Measurements from ENCODE around the gene DACT3. TPM values are rescaled to one million over a fixed set of nuclear protein-coding genes. Genes with fewer than 3 reads are reported as not detected.
"Not testable (repeated sequence)": the region's sequence is repeated elsewhere in the genome, so short reads cannot be mapped to it uniquely, and the experiment has no call there.

DACT3 gene
- total RNA-seq, 1 donor from 2014 or later: 0.34 TPM

DNA sequence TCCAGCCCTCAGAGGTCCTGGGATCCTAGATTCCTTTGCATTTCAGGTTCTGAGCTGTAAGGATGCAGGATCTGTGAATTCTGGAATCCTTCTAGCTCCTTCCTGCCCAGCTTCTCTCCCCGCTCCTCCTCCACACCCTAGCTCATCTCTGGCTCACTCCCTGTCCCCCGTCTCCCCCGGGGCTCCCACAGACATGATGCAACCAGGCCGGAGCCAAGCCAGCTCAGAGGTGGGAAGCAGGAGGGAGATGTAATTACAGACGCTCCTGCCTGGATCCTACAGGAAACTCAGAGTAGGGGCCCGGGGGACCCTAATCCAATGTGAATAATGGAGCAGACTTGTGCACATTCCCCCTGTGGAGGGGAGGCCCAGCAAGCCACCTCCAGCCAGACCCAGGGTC is 29.5 kb downstream of the DACT3 start:
- DNase-seq: no peak

DNA sequence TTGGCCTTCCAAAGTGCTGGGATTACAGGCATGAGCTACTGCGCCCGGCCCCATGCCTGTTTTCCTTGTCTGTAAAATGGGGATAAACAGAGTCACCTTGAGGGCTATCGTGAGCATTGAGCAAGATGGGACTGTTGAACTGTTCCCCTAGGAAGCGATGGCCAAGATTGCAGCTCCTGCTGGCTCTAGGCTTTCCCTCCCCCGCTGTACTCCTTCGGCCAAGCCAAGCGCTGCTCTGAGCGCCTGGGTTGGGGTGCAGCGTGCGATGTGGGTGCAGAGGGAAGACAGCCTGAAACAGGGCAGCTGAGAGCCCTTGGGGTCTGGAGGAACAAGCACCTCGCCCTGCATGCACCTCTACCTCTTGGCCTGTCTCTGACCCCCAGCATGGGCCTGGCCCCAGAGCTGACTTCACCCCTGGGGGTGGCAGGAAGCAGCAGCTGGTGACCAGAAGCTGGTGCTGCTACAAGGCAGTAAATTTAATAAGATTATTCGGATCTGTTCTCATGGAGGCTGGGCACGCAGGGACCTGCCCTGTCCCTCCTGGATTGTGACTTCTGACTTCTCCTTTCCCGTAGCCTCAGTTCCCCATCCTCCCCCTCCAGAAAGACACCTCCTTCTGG is 30.3 kb downstream of the DACT3 start:
- no peak for DNase-seq

DNA sequence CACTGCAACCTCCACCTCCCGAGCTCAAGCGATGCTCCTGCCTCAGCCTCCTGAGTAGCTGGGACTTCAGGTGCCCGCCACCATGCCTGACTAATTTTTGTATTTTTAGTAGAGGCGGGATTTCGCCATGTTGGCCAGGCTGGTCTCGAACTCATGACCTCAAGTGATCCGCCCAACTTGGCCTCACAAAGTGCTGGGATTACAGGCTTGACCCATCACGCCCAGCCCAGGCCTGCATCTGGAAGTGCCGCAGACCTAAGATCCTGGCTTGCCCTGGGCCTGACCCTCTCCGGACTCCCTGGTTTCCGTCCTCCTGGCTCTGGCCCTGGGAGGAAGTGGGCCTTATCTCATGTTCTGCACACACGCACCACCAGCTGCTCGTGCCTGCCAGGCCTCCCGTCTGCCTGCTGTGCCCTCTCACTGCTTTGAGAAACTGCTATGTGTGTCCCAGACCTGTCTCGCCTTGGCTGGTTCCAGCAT is 31.4 kb downstream of the DACT3 start:
- peak; percentile 59 for DNase-seq

DNA sequence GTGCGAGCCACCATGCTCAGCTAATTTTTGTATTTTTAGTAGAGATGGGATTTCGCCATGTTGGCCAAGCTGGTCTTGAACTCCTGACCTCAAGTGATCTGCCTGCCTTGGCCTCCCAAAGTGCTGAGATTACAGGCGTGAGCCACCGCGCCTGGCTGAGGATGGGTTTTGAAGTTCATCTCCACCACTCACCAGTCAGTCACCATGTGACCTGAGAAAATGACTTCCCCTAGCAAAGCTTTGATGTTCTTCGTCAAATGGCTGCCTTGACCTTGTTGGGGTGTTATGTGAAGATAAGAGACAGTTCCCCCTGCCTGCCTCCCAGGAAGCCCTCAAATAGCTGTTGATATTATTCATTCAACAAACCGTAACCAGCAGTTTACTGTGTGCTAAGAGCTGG is 32.0 kb downstream of the DACT3 start:
- DNase-seq: not testable (repeated sequence)

DNA sequence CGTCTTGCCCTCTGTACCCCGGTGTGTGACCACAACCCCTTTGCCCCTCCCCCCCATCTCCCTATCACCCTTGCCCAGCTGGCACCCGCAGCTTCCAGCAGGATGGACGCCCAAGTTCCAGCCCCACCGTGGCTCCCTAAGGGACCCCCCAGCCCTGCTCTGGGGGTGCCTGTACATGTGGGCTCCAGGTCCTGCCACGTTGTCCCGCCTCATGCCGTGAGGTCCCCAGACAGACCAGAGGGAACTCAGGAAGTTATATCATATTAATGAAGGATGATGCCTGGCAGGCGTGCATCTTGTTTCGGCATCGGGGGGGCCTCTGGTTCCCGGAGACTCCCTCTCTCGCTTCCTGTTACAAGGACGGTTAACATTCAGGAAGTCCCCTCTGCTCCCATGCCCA is 34.5 kb downstream of the DACT3 start:
- no peak for DNase-seq

DNA sequence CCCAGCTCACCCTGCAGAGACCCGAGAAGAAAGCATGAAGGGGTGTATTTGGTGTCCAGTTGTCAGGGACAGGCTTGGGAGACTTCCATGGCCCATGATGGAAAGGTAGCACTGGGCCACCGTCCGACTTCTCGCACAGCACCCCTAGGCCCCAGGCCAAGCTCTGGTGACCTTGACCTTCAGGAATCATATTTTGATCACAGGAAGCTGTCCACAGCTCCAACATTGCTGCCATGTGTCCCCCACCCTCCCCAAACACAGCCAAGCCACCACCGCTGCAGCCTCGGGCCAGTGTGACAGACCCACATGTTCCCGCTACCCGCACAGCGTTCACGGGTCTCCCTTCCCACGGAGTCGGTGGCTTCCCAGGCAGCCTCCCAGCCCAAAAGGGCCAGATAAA is 35.3 kb downstream of the DACT3 start:
- no peak for DNase-seq

DNA sequence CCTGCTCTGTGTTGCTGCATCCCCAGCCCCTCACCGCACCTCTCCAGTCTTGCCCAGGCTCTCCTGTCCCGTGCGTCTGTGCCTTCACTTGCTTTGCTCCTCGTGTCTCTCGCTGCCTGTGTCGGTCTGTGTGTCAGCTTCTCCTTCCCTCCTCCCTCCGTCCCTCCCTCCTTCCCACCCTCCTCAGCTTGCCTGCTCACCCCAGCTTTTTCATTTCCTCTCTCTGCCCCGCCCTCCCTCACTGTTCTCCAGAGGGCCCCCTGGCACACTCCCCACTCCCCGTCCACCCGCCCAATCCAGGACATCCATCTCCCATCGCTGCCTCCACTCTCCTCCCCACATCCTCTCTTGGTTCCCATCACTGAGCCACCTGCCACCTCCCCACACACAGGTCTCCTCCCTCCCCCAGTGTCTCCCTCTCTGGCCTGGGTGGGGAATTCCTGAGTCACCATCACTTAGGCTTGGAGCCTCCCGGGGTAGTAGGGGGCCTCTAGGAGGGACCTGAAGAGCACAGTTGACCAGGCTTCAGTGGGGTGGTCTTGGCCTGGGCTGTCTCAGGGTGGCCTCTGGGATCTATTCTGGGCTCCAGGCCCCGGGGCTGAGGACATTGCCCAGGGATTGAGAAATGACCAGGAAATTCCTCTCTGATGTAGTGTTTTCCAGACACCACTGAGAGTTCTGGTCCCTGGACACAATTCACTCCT is 35.9 kb downstream of the DACT3 start, which contains the start of gene PTGIR:
Gene PTGIR, minus strand, starts transcription at position 132 of the 704 bp plus-strand sequence. CDS start 864 bp downstream, outside the sequence.
- peak; percentile 28 for DNase-seq

DNA sequence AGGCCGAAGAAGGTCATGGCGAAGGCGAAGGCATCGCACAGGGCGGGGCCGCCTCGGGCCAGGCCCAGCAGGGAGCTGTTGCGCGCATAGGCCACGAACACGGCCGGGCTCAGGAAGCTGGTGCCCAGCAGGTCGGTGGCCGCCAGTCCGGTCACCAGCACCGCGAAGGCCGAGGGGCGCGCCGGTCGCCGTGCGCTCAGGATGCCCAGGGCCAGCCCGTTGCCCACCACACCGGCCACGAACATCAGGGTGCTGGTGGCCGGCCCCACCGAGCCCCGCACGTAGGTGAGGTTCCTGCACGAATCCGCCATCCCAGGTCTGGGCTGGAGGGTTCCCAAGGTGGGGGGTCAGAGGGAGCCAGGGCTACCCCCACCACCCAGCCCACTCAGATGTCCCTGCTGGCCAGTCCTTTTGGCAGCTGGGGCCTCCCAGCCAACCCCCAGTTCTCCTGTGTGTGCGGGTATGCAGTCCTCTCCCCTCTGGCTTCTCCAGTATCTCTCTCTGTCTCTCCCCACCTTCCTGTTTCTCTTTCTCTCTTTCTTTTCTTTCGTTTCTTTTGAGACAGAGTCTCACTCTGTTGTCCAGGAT is 37.0 kb downstream of the DACT3 start:
- DNase-seq: no peak

DNA sequence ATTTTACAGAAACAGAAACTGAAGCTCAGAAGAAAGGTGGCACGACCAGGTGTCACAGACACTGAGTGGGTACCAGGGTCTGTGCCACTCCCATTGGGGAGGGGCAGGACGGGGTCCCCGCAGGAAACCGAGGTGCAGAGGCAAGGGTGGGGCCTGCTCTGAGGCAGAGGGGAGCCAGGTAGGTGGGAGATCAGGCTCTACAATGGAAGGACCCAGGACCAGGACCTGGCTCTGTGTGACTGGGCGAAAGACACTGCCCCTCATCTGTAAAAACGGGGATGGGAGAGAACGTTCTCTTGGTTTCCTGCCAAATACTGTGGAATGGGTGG is 38.9 kb downstream of the DACT3 start:
- no peak for DNase-seq

DNA sequence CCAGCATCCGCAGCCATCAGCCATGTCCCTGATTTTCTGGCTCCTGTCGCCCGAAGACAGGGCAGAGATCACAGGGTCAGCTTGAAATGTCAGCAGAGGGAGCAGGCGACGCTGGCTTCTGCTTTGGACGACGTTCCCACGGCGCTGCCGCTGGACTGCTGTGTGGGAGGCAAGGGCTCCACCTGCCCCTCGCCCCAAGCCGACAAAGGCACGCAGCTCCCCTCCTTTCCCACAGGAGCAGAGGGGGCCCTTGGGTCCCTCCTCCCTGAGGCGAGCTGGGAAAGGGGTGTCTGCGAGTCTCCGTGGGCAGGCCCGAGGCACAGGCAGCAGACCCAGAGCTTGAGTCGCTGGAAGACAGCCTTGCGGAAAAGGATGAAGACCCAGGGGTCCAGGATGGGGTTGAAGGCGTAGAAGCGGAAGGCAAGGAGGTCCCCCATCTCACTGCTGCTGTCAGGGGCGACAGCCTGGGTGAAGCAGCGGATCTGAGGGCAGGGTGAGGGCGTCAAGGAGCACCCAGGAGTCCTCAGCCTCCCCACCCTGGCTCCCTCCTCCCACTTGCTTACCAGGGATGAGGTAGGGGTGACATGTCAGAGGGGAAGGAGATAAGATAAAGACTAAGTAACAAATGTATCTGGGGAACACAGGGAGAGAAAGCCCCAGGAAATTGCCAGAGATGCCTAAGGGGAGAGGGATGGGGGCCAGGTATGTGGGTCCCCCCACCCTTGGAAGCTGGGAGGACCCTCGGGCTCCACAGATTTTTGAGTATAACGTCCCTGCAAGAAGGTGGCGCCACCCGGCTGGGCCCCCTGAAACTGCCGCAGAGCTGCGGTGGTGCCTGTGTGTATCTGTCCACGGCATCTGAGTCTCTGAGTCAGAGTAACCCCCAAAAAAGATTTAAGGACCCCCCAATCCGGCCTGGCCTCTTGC is 39.5 kb downstream of the DACT3 start:
- DNase-seq: no peak

DNA sequence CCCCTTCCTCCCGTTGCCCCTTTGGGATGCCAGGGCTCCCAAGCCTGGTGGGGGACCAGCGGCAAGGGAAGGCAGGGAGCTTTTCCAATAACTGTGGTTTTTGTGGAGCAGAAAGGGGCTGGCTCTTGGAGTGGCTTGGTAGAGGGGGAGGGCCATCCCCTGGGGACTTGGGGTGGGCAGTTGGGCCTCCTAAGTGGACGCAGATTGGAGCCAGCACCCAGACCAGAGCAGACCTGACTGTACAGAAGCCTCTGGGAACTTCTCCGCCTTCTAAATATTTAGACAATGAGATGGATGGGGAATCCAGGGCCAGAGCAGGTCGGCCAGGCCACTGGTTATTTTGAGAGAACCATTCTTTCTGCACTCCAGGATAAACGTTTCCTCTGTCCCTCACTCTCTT is 40.3 kb downstream of the DACT3 start:
- DNase-seq: no peak

DNA sequence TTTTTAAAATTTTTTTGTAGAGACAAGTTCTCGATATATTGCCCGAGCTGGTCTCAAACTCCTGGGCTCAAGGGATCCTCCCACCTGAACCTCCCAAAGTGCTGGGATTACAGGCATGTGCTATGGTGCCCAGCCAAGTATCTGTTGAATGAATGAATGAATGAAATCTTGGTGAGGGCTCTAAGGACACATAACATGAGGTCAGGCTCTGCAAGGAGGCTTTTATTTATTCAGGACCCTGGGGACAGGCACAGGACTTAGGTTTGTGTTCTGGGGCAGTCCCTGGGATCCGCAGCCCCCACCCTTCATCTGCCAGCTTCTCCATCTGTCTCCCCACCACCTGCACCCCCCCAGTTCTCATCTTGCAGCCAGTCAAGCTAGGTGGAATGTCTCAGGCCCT is 40.7 kb downstream of the DACT3 start:
- DNase-seq: no peak

DNA sequence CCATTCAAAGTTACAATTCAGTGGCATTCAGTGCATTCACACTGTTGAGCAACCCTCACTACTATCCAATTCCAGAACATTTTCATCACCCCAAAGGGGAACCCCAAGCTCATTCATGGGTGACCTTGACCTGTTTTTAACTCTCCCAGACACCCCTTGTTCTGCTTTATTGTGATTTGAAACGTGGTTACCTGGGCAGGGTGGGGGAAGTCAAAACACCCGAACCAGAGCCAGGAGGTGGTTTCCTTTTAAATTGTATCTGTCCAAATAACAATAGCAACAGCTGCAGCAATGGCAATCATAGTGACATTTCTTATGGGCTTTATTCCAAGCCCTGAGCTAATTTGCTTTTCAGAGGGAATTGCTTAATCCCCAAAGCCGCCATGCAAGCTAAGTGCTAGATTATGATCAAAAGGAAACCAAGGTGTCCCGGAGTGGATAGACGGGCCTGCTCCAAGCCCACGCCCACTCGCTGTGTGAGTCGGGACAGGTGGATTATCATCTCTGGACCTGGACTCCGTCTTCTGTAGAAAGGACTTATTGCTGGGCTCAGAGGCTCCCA is 42.2 kb downstream of the DACT3 start:
- peak; percentile 75 for DNase-seq

DNA sequence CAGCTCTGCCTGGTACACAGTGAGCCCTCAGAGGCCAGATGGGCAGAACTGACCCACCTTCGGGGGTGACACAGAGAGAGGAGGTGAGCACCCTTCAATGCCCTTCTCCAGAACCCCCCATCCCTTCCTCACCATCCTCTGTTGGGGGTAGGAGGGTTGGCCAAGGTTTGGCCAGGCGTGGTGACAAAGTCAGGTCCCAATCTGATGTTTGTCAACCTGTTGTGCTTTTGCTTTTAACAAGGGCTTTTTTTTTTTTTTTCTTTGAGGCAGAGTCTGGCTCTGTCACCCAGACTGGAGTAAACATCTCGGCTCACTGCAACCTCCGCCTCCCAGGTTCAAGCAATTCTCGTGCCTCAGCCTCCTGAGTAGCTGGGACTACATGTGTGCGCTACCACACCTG is 43.4 kb downstream of the DACT3 start:
- no peak for DNase-seq

DNA sequence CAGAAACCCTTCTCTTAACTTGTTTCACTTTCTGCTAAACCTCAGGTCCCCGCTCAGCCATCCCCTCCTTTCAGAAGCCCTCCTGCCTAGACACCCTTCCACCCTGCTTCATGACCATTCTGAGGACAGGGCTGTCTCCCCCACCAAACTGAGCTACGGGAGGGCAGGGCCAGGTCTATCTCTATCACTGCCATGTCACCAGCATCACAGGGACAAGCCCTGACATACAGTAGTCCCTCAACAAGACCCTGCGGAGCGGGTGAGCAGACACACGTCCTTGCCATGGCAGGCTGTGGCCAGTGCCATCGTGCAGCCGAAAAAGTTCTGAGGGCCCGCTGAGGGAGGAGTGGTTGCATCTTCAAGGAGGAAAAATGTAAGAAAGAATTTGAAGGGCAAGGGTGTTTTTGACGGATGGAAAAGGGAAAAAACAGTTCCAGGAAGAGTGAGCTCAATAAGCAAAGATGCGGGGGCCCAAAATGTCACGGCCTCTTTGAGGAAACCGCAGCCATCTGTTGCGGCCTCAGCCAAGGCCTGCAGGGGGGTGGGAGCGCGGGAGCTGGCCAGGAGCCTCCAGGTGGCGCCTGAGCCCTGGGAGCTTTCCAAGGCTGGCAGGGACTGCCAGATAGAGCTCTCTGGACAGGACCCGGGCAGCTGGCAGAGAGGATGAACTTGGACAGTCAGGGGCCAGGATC is 44.2 kb downstream of the DACT3 start:
- peak; percentile 86 for DNase-seq

DNA sequence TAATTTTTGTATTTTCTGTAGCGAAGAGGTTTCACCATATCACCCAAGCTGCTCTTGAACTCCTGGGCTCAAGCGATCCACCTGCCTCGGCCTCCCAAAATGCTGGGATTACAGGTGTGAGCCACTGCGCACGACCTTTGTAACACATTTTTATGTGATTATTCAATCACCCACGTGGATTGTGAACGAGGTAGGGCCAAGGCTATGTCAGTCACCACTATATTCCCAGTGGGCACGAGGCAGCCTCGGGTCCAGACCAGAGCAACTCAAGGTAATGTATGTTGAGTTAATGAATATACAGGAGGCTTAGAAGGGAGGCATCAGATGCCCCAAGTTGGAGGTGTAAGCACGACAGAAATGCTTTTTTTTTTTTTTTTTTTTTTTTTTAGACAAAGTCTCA is 45.0 kb downstream of the DACT3 start:
- no peak for DNase-seq

DNA sequence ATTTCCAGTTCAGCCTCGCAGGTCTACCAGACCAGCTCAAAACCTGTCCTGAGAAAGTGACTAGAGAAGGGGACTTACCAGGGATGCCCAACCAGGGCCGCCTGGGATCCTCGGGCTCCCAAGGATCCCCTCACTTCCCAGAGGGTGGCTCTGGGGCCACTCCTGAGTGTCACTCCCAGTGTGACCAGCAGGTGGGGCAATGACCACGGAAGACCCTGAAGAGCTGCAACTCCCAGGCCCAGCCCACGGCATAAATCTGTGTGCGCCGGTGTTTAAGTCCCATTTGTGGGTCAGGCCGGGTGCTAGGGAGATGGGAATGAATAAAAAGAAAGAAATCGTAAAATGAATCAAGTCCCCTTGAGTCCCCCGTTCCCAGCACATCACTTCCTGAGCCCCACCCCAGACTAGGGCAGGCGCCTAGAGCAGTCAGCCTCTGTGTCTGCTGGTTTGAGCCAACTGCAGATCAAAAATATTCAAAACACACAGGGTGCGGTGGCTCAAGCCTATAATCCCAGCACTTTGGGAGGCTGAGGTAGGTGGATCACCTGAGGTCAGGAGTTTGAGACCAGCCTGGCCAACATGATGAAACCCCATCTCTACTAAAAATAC is 46.8 kb downstream of the DACT3 start:
- peak; percentile 91 for DNase-seq

DNA sequence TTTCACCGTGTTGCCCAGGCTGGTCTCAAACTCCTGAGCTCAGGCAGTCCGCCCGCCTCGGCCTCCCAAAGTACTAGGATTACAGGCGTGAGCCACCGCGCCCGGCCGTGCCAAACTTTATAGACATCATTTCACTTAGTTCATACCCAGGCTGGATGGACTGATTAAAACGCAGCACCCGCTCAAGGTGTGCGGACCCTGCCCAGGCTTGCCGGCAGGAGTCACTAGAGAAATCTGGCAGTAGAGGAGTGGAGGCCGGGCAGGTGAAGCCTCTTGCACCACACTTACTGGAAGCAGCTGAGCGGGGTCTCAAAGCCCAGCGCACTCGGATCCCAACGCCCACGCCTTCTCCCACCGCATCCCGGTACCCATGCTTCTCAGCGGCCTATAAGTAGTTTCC is 47.5 kb downstream of the DACT3 start:
- DNase-seq: no peak

DNA sequence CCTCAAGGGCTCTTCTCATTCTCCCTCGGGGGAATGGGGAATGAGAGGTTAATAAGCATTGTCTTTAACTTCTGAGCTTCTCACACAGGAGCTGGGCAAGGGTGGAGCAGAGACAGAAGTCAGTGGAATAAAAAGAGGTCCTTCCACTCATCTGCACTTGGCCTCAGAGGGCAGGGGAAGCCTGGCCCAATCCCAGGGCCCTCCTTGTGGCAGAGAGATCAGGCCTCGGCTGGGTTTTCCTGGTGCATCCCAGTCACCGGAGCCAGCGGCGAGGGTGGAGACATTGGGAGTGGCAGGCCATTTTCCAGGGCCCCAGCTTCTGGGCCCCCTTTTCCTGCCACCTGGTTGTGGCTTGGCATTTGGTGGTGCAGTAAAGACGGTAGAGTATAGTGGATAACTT is 49.2 kb downstream of the DACT3 start:
- DNase-seq: no peak

DNA sequence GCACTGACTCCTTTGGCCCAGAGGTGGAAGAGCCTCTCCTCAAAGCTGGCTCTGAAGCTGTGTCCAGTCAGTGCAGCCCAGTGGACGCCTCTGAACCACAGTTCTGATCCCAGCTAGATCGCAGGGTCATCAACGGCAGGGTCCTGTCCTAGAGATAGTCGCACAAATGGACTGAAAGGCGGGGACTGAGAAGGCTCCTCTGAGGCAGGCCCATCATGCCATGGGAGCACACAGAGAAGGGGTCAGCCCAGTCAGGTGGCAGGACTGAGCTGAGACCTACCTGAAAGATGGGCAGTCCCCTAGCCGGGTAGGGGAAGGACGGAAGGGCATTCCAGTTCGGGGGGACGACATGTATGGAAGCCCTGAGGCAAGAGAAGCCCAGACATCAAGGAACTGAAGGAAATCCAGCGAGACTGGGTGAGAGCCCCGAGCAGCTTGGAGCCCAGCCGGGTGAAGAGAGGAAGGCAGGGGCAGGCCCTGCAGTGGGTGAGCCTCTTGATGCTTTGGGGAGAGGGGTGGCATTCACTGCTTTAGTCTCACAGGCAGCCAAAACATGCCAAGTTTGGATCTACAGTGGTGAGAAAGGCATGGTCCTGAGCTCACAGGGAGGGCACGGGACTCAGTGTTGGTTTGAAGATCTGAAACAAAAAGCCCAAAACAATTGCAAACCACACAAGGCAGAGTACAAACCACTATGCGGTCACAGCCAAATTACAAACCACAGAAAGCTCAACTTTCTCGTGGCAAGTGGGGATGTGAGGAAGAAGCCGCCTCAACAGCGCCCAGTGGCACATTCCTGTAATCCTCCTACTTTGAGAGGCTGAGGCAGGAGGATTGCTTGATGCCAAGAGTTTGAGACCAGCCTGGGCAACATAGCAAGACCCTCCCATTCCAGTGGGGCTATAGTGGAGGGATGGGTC is 49.9 kb downstream of the DACT3 start:
- DNase-seq: no peak

DNA sequence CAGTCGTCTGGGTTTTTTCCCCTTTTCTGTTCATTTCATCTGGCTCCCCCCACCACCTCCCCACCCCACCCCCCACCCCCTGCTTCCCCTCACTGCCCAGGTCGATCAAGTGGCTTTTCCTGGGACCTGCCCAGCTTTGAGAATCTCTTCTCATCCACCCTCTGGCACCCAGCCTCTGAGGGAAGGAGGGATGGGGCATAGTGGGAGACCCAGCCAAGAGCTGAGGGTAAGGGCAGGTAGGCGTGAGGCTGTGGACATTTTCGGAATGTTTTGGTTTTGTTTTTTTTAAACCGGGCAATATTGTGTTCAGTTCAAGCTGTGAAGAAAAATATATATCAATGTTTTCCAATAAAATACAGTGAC is 50.6 kb downstream of the DACT3 start:
- DNase-seq: no peak

All from dermis blood vessel endothelial cell (primary cell).